ENCODE results near the gene GPC6.

- TF ChIP-seq POLR2AphosphoS5 (IDR thresholded peaks at IDR 0.05; ENCODE audit: low read depth, low read length) (no peak), POLR2A (IDR thresholded peaks at IDR 0.05; ENCODE audit: low read depth, low read length) (no peak), TAF1 (IDR thresholded peaks at IDR 0.05; ENCODE audit: borderline replicate concordance, low read depth, low read length) (no peak)
Measured at GRCh38 chr13:93292366-93292765, 65.8 kb downstream of the GPC6 start.
